HG03175 (cell line): ENCODE measurements around the gene CHMP4B.

Source experiments
- ATAC-seq: cut with Tn5 transposase; IDR thresholded peaks from one replicate; pipeline ENCODE4 v1.9.1; 2021; ENCODE audit warnings: mild to moderate bottlenecking, moderate library complexity; ENCODE audit not compliant: unreplicated experiment

Gene CHMP4B

DNA sequence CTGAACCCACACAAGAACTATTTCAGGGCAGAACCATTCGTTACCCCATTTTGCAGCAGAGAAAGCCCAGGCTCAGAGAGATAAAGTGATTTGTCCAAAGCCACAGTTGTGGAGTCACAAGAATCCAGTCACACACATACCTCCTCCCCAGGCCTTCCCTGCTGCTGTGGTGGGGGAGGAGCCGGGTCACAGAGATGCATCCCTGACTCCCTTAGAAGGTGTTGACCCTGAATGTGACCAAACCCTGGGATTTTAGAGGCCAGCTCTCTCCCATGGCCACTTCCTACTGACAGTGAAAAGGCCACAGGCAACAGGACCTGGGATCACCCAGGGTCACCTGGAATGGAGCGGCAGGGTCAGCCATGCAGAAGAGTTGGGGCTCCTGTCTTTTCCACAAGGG lies 48.6 kb downstream of the CHMP4B start:
- peak; percentile 18 for ATAC-seq

DNA sequence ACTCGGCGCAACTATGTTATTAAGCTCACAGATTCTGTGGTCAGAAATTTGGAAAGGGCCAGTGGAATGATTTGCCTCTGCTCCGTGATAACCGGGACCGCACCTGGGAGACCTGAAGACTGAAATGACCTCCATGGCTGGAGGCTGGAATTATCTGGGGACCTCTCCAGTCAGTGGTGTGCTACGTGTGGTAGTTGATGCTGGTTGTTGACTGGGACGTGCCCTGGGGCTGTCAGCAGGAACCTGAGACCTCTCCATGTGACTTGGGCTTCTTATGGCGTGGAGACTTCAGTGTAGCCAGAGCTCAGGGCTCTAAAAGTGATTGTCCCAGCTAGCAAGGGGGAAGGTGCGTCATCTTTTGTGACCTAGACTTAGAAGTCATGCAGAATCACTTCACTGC lies 50.3 kb downstream of the CHMP4B start:
- ATAC-seq = no peak

DNA sequence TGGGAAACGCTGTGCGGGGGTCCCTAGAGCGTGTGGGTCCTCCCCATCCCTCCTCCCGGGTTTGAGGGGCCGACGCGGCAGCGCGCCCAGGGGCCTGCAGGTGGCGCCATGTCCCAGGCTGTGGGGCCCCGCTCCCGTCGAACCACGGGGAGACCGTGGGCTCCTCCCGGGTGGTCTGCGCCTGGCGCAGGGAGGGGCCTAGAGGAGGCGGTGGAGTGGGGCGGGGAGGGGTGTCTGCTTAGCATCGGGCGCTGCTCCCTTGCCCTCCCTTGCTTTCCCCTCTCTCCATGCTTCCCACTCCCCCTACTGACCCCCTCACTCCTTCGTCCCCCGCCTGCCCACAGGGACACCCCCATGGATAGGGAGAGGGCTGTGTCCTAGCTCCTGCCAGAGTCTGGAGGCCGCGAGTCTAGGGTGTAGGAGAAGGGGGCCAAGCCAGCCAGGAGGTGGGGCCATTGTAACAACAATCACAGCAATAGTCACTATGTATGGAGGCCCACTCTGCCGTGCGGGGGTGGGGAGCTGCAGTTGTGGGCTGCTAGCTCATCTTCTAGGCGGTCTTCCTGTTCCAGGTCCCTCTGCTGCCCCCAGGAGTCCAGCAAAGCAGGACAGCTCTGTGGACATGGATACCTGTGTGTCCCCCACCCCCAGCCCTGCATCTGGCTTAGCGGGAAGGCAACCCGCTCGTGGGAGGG lies 51.7 kb downstream of the CHMP4B start:
- ATAC-seq = no peak

DNA sequence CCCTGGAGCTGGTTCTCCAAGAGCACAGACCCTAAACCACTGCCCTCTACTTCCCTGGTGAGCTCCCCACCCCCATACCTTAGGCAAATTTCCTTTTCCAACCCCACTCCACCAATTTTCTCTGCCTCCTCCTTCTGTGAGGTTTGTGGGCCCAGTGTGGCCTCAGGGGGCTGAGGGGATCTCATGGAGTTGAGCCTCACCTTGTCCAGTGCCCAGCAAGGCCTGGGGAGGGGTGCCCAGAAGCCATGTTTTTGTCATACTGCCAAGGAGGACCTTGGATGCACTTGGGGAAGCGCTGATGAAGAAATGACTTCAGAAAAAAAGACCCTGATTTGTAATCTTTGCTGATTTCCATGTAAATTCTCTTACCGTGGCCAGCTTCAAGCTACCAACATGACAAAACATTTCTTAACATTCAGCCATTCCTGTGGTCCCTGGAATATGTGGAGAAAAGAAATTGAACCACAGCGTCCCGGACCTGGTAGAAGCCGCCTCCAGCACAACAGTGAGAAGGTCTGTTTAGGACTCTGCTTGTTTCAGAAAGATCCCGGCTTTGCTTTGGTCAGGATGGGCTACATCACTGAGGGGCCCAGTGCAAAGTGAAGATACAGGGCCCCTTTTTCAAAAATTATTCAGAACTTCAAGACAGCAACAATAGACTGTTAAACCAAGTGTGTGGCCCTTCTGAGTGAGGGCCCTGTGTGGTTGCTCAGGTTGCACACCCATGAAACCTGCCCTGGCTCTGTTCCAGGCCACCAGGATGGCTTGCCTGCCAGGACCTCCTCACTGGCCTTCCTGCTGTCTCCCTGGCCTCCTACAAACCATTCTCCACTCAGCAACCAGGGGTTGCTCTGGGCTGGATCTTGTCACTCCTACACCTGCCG lies 52.5 kb downstream of the CHMP4B start:
- ATAC-seq = no peak

DNA sequence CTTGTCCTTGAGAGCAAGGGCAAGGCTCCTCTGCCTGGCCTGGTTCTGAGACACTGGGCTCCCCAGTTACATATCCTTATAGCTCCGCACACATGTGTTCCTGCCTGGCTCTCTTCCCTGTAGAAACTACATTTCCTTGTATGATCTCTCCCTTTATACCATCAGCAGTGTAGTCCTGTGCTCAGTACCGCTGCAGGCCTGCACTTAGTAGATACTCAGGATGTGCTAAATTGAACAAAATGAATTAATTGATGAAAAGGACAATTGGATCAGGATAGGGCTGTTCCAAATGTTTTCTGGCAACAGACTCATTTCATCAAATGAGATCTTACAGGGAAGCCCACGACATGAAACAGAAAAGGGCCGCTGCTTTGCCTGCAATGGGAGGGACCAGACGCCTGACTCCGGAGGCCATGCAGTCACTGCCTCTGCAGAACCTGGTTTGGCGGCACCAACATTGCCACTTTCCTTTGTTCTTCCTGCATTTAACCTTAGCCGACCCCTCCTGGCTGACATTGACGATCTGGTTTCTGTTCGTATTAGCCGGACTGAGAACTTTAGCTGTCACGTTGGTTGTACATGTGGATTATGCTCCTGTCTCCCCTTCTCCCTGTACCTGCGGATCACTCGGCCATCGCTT lies 53.3 kb downstream of the CHMP4B start:
- ATAC-seq = no peak

DNA sequence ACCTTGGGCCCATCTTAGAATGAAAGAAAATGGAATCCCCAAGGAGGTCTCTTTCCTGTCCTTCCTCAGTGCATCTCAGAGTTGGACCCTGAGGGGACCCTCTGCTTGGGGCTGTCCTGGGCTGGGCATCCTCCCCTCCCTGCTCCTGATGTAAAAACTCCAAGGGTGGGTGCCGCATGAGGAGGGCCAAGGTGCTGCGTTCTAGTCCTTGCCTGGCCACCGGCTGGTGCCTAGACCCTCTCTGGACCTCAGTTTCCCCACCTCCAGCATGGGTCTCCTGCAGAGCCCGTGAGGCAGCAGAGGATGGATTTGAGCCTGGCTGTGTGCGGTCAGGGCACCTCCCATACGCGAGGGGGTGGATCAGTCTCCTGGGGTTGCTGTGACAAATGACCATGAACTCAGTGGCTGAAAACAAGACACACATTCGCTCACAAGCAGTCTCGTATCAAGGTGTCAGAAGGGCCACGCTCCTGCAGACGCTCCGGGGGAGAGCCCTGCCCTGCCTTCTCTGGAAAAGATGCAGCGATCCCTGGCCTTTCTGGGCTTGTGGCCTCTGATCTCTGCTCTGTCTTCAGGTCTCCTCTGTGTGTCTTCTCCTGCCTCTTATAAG lies 54.7 kb downstream of the CHMP4B start:
- ATAC-seq = no peak

DNA sequence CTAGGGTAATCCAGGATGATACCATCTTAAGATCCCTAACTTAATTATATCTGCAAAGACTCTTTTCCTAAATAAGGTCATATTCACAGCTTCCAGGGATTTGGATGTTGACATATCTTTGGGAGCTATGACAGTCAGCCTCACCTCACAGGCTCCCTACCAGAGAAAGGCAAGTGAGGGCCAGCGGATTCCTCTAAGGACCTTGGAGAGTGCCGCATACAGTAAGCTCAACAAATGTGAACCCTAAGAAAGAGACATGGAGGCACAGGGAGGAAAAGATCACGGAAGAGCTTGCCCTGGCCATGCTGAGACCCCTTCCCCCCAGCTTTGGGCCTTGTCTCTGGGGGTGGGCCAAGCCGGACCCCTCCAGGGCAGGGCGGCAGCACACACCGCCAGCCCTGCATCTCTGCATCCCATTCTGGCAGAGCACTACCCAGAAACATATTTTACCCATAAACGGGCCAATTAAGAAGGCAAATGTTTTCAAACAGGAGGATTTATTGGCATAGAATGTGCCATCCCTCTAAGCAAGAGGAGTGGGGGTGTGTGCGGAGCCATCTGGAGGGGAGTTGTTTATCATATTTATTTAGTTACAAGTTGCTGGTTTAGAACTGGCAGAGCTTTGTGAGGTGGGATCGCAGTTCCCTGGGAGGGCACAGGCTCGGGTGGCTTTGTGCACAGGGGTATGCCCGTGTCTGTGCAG lies 55.4 kb downstream of the CHMP4B start:
- ATAC-seq = no peak

DNA sequence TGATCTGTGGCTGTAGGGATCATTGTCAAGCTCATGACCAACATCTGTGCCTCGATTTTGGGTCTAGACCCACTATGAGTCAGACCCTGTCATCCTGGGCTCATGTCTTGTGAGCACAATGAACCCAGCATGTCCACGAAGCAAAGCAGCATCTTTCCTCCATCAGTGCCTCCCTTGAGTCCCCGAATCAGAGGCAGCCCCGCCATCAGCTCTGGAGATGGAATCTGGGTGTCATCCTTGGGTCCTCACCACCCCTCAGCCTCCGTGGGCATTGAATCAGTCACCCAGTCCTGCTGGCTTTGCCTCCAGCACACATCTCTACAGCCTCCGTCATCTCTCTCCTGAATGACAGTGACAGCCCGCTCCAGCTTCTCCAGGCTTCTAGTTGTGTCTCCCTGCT lies 56.9 kb downstream of the CHMP4B start:
- no peak for ATAC-seq

DNA sequence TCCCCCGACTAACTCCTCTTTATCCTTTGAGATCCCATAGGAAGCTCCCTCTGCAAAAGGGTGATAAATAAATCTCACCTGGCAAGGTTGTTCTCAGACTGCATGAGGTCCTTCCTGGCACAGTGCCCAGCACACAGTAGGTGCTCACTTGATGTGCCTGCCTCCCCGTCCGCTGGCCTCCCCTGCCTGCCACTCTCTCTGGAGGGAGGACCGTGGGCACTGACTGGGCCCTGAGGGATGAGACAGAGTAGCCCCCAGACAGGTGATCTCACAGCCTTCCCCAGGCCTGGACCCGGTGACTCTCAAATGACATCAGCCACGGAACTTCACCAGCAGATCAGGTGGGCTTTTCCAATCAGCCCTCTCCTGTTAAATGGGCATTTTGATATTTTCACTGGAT lies 57.4 kb downstream of the CHMP4B start:
- ATAC-seq = no peak

DNA sequence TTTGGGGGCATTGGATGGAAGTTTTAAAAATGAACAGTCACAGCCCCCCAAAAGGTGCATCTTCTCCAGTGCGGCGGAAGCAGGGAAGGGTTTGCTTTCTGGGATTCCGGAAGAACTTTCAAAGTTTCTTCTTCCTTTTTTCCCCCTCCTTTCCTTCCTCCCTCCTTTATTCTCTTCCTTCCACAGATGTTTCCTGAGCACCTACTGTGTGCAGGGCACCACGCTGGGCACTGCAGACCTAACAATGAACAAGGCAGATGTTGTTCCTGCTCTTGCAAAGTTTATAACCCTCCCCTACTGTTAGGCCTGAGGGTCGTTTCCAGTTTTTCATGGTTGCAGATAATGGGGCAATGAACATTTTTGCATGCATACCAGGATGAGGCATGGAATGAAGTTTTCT lies 58.1 kb downstream of the CHMP4B start:
- no peak for ATAC-seq

DNA sequence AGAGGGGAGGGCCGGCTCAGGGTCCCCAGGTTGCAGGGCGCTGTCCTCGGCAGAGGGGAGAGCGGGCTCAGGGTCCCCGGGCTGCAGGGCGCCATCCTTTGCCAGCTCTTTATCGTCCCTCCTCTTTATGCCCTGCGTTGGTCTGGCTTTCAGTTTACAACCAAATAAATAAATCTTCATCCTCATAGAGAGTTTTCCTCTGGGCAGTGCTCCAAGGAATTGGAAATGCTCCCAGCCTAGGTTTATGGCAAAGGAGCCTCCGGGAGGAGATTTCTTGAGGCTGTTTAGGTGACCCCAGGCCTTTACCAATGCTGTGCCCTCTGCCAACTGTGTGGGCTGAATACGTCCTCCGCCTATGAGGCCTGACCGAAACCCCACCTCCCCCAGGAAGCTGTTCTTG lies 60.2 kb downstream of the CHMP4B start:
- ATAC-seq = no peak

DNA sequence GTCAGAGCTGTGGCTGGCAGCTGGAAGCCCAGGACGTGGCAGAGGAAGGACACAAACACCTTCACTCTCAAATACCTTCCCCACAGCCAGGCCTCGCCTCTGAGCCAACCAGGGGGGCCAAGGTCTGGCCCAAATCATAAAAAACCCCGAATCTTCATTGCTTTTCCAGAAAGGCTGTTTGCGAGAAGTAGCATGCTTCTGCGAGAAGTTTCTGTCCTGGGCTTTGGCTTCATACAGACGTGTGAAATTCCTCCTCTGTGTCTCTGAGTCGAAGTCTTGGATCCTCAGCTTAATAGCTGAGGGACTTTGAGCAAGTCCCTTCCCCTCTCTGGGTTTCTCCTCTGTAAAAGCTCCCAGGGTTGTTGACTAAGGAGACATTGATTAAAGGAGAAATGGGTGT lies 63.0 kb downstream of the CHMP4B start:
- ATAC-seq = no peak

DNA sequence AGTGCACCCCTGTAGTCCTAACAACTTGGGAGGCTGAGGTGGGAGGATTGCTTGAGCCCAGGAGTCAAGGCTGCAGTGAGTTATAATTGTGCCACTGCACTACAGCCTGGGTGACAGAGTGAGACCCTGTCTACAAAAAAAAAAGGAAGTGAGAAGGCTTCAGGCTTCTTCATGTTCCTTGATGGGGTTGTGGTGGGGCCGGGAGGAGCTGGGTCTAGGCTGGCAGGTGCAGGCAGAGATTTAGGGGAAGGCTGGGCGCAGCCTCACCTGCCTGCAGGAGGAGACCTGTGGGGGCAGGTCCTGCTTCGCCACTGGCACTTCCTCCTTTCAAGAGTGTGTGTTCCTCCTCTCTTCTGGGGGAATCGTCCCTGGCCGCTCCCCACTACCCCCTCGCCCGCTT lies 63.9 kb downstream of the CHMP4B start:
- ATAC-seq = peak; percentile 67

DNA sequence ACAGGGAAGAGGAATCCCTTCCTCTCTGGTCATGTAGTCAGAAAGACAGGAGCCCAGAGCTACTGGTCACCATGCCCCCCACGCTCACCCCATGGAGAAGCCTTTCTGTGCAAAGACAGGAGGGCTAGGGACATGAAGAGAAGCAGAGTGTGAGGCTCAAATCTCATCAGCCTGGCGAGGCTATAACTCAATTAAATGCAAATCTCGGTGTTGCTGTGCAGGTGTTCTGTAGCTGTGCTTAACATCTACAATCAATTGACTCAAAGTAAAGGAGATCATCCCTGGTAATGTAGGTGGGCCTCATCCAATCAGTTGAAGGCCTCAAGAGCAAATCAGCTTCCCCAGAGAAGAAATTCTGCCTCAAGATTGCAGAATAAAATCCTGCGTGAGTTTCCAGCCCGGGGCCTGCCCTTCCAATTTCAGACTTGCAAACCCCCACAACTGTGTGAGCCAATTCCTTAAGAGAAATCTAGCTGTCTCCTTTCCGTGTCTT lies 64.4 kb downstream of the CHMP4B start:
- ATAC-seq = no peak

DNA sequence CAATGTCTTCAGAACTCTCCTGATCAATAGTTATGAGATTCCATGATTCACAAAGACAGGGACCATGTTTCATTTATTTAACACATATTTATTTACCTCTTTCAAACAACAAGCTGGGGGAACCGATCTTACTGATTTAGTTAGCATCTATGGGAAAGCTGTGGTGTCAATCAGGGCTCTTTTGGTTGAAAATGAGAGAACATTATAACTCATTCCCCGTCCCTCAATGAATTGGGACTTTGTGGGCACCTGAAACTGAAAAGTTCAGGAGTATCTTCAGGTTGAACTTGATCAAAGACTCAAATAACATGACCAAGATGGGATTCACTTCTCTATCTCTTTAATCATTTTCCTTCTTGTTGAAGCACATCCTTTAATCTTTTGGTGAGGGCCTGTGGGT lies 67.4 kb downstream of the CHMP4B start:
- no peak for ATAC-seq

DNA sequence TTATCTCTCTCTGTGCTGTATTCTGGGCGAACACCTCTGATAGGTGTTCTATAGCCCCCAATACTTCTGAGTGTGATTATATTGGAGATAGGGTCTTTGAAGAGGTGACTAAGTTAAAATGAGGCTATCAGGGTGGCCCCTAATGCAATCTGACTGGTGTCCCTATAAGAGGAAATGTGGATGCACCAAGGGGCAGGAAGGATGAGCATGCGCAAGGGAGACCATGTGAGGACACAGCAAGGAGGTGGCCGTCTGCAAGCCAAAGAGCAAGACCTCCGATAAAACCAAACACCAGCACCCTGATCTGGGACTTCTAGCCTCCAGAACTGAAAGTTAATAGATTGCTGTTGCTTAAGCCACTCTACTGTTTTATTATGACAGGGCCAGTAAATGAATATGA lies 69.2 kb downstream of the CHMP4B start:
- ATAC-seq = no peak

DNA sequence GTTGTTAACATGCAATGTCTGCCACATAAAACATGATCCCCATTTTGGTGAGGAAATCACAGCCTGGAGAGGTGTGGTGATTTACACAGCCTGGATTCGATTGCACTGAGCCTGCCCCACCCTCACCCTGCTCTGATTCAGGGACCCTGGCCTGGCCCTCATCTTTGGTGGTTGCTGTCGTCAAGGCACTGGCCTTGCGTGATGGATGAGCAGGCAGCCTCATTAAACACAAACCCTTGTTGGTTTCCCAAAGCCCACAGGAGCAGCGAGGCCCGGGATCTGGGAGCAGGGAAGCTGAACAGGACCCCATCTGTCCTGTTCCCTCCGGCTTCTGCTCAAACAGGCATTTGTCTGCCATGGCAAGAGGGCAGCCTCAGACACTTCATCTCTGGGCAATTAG lies 70.8 kb downstream of the CHMP4B start:
- no peak for ATAC-seq

DNA sequence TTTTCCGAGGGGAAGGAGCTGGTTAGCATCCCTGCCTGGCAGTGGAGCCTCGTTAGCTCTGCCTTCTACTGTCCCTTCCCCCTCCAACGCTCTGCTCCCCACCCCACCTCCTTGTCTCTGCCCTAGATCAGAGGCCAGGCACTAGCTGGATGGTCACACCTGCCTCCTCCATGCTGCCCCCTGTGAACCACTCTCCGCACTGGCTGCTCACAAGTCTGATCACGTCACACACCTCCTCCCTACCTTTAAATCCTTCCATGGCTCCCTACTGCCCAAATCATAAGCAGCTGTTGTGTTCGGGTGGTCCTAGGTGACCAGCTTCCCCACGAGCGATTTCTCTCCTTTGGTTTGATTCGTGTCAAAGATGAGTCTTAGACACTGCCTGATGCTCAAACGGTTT lies 71.3 kb downstream of the CHMP4B start:
- ATAC-seq = no peak

DNA sequence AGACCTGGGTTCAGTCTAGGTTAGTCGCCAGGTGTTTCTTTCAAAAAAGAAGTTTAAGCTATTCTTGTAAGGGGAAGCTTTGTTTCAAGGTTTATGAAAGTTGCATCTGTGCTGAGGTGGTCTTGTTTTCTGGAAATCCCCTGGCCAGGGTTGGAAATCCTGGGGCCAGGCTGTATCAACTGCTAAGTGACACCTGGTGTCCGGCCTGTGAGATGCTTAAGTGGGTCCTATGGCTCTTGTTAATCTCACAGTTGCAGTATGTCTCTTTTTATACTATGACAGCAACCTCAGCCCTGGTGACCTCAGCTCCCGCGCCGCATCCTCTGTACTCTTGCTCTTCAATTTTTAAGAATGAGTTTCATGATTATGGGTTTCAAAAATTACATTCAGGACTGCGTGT lies 72.0 kb downstream of the CHMP4B start:
- ATAC-seq = peak; percentile 74

DNA sequence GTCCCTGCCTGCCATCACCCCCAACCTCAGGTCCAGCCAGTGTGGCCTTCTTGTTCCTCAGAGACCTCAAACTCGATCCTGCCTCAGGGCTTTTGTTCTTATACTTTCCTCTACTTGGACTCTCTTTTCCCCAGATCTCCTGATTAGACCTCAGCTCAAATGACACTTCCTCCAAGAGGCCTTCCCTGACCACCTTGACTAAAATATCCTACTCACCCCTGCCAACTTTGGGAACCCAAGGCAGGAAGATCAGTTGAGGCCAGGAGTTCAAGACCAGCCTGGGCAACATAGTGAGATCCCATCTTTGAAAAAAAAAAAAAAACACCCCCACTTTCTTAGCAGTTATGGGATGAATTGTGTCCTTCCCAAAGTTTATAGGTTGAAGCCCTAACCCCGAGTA lies 73.5 kb downstream of the CHMP4B start:
- no peak for ATAC-seq

DNA sequence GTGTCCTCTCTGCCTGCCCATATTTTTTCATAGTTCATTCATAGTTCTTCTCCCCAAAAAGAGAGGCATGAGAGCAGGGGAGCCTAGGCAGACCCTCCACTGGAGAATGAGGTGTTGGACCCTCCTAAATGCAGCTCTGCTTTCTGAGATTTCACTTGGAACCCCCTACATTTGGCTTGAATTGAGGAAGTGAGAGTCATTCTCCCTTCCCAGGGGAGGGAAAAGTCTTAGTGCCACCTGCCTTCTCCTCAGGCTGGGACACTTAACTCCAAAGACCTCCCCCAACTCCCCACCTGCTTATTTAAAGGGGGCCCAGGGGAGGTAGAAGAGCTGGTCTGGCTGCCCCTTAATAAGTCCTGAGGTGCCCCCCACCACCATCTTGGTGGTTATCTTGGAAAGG lies 78.2 kb downstream of the CHMP4B start:
- no peak for ATAC-seq
